ENCODE measurements around the gene IRF7. TPM values are rescaled to one million over a fixed set of nuclear protein-coding genes. Genes with fewer than 3 reads are reported as not detected.

IRF7 gene
- total and polyA plus RNA-seq, 9 of the 15 experiments (the other 6 are each of a cell fraction or from before 2014, with no cell fraction given), result 0.27 to 7.6 (median 1.8) TPM

DNA sequence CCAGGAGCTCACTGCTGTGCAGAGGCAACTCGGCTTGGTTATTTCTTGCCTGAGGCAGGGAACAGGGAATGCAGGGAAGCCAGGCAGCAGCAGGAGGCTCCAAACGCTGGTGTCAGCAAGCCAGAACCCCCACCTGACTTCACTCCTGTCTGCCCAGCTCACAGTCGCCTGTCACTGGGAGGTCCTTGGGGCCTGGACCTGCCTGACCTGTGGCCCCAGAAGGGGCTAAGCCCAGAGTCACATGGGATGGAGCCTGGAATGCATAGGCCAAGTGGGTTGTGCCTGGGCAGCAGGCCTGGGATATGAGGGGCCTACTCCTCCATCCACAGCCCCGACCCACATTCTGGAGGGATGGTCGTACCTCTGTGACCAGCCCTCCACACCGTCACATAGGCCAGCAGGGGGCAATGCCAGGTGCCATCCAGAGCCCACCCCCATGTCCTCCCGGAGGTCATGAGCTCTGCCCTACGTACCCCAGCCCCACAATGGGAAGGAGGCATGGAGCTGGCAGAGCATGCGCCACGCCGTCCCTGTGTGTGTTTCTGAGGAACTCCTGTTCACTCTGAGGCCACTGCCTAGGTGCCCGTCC is 49.7 kb downstream of the IRF7 start (continued):
- TF ChIP-seq, protein P1, sequence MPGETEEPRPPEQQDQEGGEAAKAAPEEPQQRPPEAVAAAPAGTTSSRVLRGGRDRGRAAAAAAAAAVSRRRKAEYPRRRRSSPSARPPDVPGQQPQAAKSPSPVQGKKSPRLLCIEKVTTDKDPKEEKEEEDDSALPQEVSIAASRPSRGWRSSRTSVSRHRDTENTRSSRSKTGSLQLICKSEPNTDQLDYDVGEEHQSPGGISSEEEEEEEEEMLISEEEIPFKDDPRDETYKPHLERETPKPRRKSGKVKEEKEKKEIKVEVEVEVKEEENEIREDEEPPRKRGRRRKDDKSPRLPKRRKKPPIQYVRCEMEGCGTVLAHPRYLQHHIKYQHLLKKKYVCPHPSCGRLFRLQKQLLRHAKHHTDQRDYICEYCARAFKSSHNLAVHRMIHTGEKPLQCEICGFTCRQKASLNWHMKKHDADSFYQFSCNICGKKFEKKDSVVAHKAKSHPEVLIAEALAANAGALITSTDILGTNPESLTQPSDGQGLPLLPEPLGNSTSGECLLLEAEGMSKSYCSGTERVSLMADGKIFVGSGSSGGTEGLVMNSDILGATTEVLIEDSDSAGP (CRISPR knock-in tag; IDR thresholded peaks at IDR 0.05), result no peak
- TF ChIP-seq CHD2 (IDR thresholded peaks at IDR 0.05; ENCODE audit: low read depth, low read length), result no peak

DNA sequence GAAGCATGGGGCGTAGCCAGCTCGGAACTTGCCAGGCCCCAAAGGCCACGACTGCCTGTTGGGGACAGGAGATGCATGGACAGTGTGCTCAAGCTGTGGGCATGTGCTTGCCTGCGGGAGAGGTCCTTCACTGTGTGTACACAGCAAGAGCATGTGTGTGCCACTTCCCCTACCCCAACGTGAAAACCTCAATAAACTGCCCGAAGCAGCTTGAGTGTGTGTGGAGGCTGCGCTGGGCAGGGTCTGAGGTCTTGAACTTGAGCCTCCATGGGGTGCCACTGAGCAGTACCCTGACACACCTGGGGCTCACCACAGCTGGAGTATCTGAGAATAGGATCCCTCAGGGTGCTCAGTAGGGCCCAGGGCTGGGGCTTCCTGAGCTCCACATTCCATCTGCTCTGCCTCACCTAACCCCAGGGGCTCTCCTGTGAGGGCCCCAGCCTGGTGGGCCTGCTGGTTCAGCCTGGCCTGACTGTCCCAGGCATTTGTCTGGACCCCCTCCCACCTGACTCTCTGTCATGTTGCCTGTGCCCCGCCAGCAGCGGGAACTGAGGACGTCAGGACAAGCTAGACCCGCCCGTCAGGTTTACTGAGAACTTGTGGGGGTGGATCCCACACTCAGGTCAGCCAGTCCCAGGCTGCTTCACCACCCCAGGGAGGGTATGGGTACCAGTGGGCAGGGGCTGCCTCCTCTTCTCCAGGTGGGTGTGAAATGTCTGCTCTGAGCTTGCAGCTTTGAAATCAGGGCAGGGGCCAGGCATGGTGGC is 51.8 kb downstream of the IRF7 start:
- Histone ChIP-seq H3K9me1 (ENCODE audit: control insufficient read depth, insufficient read depth, low read length) (peaks cover 2% of the 10 kb centered on the region), H4K20me1 (replicated peaks; ENCODE audit: control insufficient read depth, insufficient read depth, low read length) (0 out of 2 replicates have a peak, but pooled peaks cover 5% of the 10 kb centered on the region), H3K27me3 (ENCODE audit: control insufficient read depth in 2 of 2, insufficient read depth in 2 of 2, low read length in 2 of 2) (no peaks in the 10 kb centered on the region), H3K27ac (ENCODE audit: extremely low read depth, low read depth, low read length) (no peak overlapping the region; the same call in 2 of the 3 replicates), H3K9ac (ENCODE audit: insufficient read depth in 1 of 2, low read depth in 2 of 2, low read length in 2 of 2) (peak overlapping the region in 1 of 2 experiments; percentile 9; a peak in 2 of 4 replicates), H3K79me2 (ENCODE audit: control insufficient read depth, insufficient read depth, low read length) (peaks cover 51% of the 10 kb centered on the region), H3K4me2 (ENCODE audit: insufficient read depth, low read length) (no peak overlapping the region), H3K9me3 (replicated peaks; ENCODE audit: control insufficient read depth, insufficient read depth, low read depth, low read length) (no peaks in the 10 kb centered on the region), H3K4me1 (replicated peaks in 1 of 2; ENCODE audit: control insufficient read depth in 2 of 2, insufficient read depth in 2 of 2, low read length in 2 of 2) (peaks cover 33 to 83% of the 10 kb centered on the region in 2 experiments), H2AFZ (ENCODE audit: low read depth, low read length) (no peak overlapping the region), H3K4me3 (no peak overlapping the region), H3K36me3 (ENCODE audit: control insufficient read depth, insufficient read depth, low read length) (peaks cover 33% of the 10 kb centered on the region; the same call in 2 of the 3 replicates)
- TF ChIP-seq PHTF2 (CRISPR knock-in tag; IDR thresholded peaks at IDR 0.05) (no peak), LCOR (CRISPR knock-in tag; IDR thresholded peaks at IDR 0.05) (no peak)
- TF ChIP-seq, protein P2, sequence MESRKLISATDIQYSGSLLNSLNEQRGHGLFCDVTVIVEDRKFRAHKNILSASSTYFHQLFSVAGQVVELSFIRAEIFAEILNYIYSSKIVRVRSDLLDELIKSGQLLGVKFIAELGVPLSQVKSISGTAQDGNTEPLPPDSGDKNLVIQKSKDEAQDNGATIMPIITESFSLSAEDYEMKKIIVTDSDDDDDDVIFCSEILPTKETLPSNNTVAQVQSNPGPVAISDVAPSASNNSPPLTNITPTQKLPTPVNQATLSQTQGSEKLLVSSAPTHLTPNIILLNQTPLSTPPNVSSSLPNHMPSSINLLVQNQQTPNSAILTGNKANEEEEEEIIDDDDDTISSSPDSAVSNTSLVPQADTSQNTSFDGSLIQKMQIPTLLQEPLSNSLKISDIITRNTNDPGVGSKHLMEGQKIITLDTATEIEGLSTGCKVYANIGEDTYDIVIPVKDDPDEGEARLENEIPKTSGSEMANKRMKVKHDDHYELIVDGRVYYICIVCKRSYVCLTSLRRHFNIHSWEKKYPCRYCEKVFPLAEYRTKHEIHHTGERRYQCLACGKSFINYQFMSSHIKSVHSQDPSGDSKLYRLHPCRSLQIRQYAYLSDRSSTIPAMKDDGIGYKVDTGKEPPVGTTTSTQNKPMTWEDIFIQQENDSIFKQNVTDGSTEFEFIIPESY (CRISPR knock-in tag; IDR thresholded peaks at IDR 0.05), result peak; percentile 57
- in situ Hi-C loops (cut with MboI), result no loop called here
- FAIRE-seq, result no peak
- intact Hi-C loops (cut with micrococcal nuclease), result loop anchor here (10.0 kb wide), 1 partner anchor 231 kb away; the partner anchor contains the start of genes CEND1 and SLC25A22
- WGBS (ENCODE audit: insufficient coverage, low coverage, missing lambda C conversion rate), result 85% methylated on average over 12 of the region's 12 CpGs
- CTCF ChIA-PET (ENCODE audit: low intra/inter-chr PET ratio), result no interaction called here
- no peak for ATAC-seq
- POLR2A ChIA-PET, result interaction anchor here (0.6 to 1.5 kb wide), 3 partner anchors 9 to 132 kb away, joined by 3 to 4 read pairs (median 3); partner anchors contain the start of gene TMEM80
- DNase-seq (ENCODE audit: extremely low read depth in 1 of 4, low spot score in 3 of 4), result no peak
- no TSS peak for BruUV-seq (replicated peaks)
